CD4-positive, alpha-beta T cell treated with Interferon gamma for 1 hour (primary cell): Measurements from ENCODE around the gene CFAP77.
A peak's percentile ranks its signal among the peaks of the same experiment; 100 is the strongest.
"Not testable (repeated sequence)": the region's sequence is repeated elsewhere in the genome, so short reads cannot be mapped to it uniquely, and the experiment has no call there.

Experiments
- DNase-seq: peaks from one replicate; pipeline ENCODE4 v3.0.0-alpha.2; 2020

CFAP77 gene

DNA sequence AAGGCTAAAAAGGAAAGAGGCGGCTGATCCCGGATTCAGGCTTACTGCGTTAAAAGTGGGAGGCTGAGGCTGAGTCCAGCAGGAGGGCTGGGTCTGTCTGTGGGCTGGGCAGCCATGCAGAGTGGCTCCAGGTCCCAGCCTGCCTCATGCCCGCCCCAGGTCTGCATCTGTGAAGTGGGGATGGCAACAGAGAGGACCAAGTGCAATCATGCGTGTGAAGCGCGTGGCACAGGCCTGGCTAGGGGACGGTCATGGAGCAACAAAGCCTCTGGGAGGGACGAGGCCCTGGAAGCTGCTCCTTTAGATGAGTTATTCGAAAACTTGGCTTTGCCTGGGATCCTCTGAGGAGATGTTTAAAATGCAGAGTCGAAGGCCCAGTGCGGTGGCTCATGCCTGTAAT is 142.0 kb downstream of the CFAP77 start:
- DNase-seq: no peak

DNA sequence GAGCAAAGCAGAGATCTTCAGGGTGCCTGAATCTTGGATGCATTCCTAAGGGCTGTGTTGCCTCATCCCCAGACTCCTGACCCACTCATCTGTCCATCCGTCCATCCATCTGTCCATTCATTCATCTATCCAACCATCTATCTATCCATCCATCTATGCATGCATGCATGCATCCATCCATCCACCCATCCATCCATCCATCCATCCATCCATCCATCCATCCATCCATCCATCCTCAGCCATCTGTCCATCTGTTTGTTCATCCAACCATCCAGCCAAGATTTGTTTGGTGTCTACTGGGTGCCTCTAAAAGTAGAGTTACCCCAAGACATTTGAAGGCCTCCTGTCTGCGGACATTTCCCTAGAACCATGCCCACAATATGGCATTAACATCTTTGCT is 144.7 kb downstream of the CFAP77 start:
- no peak for DNase-seq

DNA sequence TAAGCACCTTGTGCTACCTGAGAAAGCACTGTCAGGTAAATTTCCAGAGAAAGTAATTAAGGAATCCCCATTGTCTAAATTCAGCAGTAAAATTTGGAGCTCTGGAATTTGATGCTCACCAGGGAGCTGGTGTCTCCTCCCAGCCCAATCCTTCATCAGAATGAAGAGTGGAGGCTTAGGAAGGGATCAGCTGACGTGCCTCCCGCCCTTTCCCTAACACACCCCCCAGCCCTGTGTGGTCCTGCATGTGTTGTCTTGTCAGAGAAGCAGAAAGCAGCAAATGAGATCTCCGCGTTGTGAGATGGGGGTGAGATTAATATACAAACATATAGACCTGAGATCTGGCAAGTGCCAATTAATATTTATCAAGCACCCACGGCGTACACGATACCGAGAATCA is 145.5 kb downstream of the CFAP77 start:
- no peak for DNase-seq

DNA sequence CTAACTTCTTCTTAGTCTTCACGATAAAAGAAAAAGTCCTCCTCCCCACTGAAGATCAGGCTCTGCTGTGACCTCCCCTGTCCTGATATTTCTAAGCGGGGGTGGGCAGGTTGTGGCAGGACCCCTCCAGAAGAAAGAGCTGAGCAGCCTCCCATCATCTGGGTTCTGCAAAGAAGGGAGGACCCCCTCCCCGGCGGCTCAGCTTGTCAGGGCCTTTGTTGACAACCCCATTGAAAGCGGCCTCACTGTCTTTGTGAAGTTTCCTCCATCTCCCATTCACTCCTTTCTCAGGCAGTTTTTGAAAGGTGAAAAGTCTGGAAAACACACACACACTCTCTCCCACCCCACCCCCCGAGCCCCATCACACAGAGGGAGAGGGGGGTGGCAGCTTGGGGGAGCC is 146.2 kb downstream of the CFAP77 start:
- no peak for DNase-seq

DNA sequence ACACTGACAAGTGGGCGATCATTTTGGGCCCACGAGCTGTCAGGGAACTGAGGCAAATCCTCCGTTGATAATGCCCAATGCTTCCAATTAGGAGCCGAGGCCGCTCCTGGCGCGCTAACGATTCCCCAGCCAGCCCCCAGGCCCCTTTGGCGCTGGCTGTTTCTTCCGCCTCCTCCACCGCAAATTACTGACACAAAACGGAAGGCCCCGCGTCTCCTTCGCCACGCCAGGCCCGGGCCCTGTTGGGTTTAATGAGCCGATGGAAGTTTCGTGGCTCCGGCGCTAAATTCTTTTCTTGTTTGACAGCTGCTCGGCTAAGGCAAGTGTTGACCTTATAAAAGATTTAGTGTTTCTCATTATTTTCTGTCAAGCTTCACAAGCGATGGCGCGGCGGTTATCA is 146.7 kb downstream of the CFAP77 start:
- no peak for DNase-seq

DNA sequence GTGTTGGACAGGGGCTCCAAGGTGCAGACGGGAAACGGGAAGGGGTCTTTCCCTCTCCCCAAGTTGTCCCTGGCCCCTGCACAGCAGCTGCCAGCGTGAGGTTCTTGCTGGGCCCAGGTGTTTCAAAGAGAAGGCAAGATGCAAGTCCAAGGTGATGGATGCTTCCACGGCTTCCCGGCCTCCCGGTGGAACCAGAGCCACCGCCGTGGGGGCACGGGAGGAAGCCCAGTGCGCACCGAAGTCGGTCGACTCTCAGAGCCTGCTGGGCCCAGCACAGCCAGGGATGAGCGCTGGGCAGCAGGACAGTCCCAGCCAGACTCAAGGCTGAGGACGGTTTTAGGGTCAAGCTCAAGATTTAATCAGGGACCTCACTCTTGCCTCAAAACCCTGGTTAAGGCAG is 147.1 kb downstream of the CFAP77 start:
- no peak for DNase-seq

DNA sequence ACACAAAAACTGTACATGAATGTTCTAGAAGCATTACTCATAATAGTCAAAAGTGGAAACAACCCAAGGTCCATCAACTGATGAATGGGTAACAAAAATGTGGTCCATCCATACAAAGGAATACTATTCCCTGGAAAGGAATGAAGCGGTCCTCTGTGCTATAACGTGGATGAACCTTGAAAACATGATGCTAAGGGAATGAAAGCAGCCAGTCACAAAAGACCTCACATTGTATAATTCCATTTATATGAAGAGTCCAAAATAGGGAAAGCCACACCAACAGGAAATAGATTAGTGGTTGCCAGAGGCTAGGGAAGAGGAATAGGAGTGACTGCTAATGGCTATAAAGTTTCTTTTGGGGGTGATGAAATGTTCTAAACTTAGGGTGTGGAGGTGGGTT is 149.7 kb downstream of the CFAP77 start:
- DNase-seq: no peak

DNA sequence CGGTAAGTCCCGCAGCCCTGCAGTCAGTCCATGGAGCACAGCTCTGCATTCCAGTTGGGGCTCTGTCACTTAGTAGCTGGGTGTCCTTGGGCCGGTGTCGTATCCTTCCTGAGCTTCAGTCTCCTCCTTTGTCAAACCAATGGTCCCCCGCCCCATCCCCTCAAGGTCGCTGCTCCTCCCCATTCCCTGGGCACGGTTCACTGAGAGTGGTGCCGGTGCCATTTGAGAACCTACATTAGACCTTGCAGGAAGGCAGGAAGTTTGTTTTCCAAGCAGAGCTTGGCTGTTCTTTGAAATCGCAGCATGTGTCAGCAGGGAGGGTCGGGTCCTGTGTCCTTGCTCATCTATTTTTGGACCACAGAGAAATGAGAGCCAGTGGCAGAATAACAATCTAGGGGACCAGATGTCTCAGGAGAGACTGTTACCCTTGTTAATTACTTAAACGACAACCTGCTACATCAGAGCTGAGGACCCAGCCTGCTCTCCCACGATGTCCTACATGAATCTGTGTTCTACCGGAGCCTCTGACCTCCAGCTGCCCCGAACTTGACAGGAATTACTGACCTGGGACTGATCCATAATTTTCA is 150.7 kb downstream of the CFAP77 start:
- no peak for DNase-seq

DNA sequence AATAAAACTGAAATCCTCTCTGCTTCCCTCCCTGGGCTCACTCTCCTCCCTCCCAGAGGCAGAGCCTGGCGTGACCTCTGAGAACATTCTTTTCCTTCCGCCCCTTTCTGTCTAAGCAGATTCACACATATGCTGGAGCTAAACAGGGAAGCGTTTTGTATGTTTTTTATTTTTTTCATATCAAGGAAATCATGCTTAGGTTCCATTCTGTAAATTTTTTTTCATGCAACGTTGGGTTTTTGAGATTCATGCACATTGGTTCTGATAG is 152.2 kb downstream of the CFAP77 start:
- no peak for DNase-seq

DNA sequence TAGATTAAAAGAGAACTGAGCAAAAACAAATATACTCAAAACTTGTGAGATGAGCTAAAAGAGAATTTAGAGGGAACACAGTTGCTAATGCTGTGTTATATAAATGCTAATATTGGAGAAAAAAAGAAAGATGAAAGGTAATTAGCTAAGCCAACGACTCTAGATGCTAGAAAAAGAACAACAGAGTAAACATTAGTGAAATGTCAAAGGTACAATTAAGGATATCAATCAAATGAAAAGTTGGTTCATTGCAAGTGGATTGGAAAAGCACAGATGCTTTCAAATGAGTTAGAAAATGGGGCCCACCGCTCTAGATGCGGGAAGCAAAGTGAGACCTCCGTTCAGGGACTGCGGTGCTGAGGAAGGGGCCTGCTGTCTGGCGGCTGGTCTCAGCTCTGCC is 154.5 kb downstream of the CFAP77 start:
- no peak for DNase-seq

DNA sequence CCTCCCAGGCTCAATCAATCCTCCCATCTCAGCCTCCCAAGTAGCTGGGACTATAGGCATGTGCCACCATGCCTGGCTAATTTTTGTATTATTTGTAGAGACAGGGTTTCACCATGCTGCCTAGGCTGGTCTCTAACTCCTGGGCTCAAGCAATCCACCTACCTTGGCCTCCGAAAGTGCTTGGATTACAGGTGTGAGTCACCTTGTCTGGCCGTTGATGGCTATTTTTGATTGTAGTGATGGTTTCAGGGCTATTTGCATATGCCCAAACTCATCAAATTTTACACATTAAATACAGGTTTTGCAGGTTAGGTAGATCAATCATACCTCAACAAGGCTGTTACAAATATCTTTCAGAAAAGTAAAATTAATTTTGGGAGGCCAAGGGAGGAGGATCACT is 158.8 kb downstream of the CFAP77 start:
- not testable (repeated sequence) for DNase-seq

DNA sequence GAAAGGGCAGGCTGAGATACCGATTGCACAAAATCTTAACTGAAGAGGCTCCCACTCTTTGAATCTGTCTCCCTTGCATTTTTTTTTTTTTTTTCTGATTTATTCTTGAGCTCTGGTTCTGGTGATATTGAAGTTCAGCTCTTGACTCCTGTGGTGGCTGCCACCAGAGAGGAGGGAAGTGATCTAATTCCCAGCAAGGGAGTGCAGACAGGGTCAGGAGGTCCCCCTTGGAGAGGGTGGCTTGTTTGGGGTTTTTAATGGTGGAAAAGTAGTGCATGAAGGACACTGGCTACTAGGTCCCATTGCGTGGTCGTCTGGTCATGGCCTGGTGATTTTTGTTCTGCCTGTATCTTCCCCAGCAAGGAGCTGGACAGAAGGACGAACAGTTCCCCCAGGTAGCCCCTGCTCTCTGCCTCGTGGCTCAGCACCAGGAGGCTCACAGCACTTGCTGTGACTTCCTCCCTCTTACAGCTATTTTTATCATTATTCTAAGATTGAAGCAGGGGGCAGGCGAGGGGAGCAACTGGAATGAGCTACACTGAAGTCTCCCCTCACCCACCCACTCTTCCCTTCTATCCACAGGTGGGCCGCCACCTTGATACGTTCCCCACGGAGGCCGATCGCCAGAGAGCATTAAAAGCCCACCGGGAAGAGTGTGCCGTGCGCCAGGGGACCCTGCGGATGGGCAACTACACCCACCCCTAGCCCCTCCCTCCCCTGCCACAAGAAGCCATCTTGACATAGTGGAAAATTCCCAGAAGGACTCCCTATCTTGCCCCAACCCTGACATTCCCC is 162.0 kb downstream of the CFAP77 start:
- DNase-seq: no peak

DNA sequence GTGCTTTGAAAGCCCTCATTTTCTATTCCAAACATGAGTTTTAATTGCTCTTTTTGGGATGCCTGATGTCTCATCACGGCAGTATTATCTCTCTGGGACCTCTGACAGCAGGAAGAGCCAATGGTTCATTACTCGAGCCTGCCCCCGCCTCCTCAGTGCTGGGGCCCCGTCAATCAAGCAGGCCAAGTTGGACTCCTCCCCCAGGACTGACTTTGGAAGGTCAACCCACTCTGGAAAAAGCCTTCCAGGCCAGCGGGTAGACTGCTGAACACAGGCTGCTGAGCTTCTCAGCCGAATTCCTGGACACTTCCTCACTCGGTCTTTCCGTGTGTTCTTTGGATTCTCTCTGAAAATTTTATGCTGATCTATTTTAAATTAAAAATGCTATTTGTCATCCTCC is 162.9 kb downstream of the CFAP77 start:
- no peak for DNase-seq

DNA sequence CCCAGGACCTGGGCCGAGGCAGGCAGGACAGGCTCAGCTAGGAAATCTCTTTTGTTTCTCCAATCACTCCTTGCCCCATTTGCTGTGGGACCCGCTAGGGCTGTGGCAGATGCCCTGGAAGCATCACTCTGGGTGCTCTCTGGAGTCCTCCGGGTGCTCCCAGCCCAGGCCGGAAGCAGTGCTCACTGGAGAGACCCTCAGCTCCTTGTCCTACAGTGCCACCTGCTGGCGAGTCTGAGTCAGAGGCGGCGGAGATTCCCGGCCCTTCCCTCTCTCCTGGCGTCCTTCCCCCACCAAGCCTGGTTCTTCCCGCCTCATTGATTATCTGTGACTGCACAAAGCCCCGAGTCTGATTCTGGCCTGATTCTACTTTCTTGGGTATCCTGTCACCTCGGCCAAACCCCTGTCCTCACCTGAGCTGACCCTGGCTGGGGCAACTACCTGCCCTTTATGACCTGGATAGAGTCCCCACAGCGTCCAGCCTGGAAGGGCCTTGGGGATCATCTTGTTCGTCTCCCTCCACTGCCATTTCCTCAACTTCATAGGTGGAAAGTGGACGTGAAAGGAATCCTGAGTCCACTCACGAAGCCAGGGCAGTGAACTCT is 165.1 kb downstream of the CFAP77 start:
- peak; percentile 25 for DNase-seq

DNA sequence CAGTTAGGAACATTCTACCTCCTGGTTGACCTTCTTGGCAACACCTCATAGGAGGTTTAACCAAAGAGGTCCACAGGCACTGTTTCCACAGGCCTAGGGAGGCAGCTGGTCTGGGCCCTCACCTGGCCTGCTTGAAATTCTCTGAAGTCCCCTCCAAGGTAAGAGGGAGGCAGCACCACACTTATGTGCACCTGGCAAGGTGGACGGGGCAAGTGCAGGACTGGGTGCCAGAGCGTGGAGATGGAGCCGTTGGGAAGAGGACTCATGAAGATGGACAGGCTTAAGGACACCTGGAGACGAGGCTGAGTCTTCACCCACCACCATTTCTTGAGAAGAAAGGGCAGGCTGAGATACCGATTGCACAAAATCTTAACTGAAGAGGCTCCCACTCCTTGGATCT is 165.8 kb downstream of the CFAP77 start:
- no peak for DNase-seq

DNA sequence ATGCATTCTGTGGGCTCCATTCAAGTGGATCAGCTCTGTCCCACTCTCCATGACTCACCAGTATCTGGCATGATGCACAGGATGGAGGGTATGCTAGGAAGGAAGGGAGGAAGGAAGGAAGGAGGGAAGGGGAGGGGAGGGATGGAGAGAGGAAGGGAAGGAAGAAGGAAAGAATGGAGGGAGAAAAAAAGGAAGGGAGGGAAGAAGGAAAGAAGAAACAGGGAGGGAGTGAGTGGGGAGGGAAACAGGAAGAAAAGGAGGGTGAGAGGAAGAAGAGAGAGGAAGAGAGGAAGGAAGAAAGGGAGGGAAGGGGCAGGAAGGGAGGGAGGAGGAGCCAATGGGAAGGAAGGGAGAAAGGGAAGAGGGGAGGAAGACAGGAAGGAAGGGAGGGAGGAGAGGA is 167.1 kb downstream of the CFAP77 start:
- DNase-seq: no peak

DNA sequence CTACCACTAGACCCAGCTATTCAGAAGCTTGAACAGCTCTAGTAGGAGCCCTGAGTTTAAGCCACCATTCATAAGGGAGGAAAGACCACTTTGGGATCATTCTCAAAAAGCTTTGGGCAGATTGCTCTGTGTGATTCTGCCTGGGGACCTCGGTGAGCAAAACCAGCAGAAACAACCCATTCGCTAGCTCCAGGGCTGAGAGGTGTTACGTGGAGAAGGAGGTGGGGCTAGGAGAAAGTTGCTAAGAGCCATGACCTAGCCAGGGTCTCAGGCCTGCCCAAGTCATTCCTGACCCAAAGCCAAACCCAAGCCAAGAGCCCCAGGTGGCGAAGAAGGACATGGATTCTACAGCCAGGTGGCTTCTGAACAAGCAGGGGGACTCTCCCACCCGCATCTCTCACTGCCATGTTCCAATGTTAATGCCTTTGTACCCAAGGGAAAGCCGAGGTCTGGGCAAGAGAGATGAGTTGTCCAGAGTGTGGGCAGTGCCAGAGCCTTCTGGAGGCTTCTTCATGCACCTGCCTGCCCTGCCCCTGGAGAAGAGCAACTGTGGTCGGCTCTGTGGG is 168.4 kb downstream of the CFAP77 start:
- DNase-seq: no peak

DNA sequence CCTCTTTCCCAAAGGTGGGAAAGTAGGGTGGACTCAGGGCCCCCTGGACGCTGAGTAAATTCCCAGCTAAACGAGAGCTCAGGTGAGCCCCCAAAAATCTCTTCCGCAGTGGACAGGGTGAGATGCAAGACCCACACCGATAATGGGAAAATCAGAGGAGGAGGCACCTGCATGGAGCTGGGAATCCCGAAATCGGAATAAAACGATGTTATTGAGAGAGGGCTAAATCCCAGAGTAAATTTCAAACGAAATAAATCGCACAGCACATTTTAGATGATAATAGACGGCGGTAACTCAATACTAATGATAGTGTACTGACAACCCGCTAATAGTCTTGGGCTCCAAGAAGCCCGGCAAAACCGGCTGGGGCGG is 169.4 kb downstream of the CFAP77 start:
- no peak for DNase-seq

DNA sequence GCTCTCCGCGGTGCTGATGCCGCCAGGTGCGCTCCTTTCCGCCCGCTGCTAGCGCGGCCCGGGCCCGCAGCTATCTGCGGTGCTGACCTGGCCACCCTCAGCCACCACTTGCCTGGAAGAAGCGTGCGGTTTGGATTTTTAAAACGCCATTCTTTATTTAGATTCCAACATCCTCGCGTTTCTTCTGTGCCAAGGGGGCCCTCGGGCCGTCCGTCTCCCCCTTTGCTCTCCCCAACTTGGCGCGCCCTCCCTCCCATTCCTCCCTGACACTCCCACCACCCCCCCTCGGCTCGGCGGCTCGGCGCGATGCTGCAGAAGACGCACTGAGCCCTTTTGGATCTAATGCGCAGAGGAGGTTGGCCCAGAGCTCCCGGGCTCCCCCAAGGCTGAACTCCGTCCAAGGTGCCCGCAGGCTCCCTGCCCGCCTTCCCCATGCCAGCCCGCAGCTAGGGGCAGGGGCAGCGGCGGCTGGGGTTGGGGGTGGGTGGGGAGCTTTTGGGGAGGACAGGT is 172.3 kb downstream of the CFAP77 start, which contains the start of gene BARHL1:
BARHL1 (plus strand) TSS at position 331 of the 510 bp plus-strand sequence. CDS start 192 bp downstream, outside the sequence.
- no peak for DNase-seq

DNA sequence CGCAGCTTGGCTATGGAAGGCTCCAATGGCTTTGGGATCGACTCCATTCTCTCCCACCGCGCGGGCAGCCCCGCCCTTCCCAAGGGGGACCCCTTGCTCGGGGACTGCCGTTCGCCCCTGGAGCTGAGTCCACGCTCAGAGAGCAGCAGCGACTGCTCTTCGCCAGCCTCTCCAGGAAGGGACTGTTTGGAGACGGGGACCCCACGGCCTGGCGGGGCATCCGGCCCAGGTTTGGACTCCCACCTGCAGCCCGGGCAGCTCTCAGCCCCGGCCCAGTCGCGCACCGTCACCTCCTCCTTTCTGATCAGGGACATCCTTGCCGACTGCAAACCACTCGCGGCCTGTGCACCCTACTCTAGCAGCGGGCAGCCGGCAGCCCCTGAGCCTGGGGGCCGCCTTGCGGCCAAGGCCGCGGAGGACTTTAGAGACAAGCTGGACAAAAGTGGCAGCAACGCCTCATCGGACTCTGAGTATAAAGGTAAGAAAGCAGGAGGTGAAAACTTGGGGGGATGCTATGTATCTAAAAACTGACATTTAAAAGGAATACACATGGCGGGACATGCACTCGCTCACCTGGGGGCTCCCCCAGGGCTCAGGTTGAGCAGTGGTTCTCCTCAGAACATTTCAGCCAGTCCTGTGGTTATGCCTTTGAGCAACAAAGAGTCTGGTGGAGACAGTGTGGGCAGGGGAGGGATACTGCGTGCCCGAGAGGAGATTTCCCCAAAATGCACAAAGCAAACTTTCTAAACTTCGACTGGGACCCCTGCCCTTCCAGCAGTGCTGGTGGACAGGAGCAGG is 173.0 kb downstream of the CFAP77 start:
- no peak for DNase-seq

DNA sequence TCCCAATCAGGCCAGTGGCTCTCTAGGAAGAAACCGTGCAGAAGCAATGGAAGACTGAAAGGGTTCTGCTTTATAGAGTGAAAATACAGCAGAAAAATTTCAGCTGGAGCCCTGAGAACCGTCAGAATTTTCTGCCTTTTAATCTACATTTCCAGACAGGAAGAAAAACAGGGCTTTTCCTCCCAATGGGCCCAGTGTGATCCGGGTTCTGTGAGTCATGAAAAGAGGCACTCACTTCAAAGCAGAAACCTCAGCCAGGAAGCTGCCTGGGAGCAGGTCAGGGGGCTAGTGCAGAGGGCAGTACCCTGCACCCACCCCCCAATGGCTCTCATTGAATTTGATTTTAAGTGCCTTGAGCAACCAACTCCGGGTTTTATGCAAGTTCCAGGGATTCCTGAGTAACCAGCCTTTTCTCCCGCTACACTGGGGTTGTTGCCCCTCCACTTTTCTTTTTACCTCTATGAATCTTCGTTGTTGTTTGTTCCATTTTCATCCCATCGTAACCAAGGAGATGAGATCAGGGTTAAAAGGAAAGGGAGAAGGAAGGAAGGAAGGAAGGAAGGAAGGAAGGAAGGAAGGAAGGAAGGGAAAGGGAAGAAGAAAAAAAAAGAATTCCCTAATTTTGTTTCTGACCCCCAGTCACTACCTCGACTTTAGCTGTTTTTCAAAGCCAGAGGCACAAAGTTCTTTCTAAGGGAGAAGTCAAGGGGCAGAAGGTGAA is 173.7 kb downstream of the CFAP77 start:
- no peak for DNase-seq
